BLaER1 treated with 17β-estradiol and CSF1 and Interleukin-3, amounts not matched to agents 10 nM and 100 nM (cell line): Measurements from ENCODE around the gene HOXB4.

Experiments
- H3K27ac ChIP-seq, 11 experiments: shearing (Covaris generic); formaldehyde crosslinking; 2 replicates each; pipeline ENCODE4 v1.8.1; 2022
- H3K27me3 ChIP-seq, 11 experiments: shearing (Covaris generic); formaldehyde crosslinking; 2 replicates each; pipeline ENCODE4 v1.8.1; 2022
- H3K36me3 ChIP-seq, 11 experiments: shearing (Covaris generic); formaldehyde crosslinking; 2 replicates each; pipeline ENCODE4 v1.8.1; 2022
- H3K4me1 ChIP-seq, 10 experiments: shearing (Covaris generic); formaldehyde crosslinking; 2 replicates each; pipeline ENCODE4 v1.8.1; 2022
- H3K4me2 ChIP-seq, 11 experiments: shearing (Covaris generic); formaldehyde crosslinking; 2 replicates each; pipeline ENCODE4 v1.8.1; 2022
- H3K4me3 ChIP-seq, 10 experiments: shearing (Covaris generic); formaldehyde crosslinking; 2 replicates each; pipeline ENCODE4 v1.8.1; 2022
- H3K9ac ChIP-seq, 11 experiments: shearing (Covaris generic); formaldehyde crosslinking; 2 replicates each; pipeline ENCODE4 v1.8.1; 2022
- H3K9me3 ChIP-seq, 11 experiments: shearing (Covaris generic); formaldehyde crosslinking; replicated peaks in 1 of 11; 2 replicates each; pipeline ENCODE4 v1.8.1; 2022
- H4K20me1 ChIP-seq, 11 experiments: shearing (Covaris generic); formaldehyde crosslinking; 2 replicates each; pipeline ENCODE4 v1.8.1; 2022
- Cebpa-rat ChIP-seq, 11 experiments: shearing (Covaris generic); IDR thresholded peaks; 2 replicates each; pipeline ENCODE4 v1.8.1; 2022

HOXB4 gene

DNA sequence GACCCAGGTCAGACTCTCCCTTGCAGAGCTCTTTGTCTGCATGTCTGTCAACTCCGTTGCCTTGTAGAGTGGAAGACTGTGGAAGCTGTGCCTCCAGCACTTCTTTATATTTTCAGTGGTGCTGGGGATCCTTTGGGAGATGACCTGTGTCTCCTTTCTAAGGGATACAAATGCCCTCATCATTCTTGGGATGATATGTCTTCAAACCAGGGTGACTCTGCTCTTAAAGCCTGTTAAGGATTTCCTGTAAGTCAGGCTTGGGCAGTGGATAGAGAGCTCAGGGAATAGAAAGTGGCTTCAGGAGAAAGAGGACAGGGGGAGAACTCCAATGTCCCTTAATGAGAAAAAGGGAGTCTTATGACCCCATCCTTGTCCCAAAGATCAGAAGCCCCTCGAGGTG lies 10.4 kb upstream of the HOXB4 start:
- peaks cover 99 to 100% (median 100%) of the 10 kb centered on the region in 11 experiments for H3K27me3 ChIP-seq
- no peak overlapping the region for H3K27ac ChIP-seq
- H3K4me3 ChIP-seq = no peak overlapping the region
- H3K4me1 ChIP-seq = peaks cover 11 to 38% (median 22%) of the 10 kb centered on the region in 10 experiments; a peak in 18 of 20 replicates
- H3K9me3 ChIP-seq = no peaks in the 10 kb centered on the region
- no peaks in the 10 kb centered on the region for H3K36me3 ChIP-seq
- H3K9ac ChIP-seq = no peak overlapping the region
- no peak for TF ChIP-seq Cebpa-rat (IDR thresholded peaks at IDR 0.05)
- peak overlapping the region in 2 of 11 experiments; percentile 92 to 95; a peak in 2 of 22 replicates for H3K4me2 ChIP-seq
- peaks cover 0 to 96% (median 84%) of the 10 kb centered on the region in 11 experiments; a peak in 19 of 22 replicates for H4K20me1 ChIP-seq

DNA sequence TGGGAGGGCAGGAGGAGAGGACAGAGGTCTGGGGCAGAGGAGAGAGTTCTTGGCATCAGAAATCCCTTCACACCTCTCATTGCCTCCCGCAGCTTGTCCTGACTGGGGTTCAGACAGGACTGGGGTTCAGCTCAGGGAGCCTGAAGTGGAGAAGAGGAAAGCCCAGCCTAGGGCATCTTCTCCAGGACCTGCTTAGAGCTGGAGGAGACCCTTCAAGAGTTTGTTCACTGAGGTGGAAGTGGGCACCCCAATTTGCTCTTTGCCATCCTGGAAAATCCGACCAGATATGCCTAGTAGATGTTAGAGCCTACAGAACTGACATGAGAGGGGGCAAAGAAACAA lies 9.9 kb upstream of the HOXB4 start:
- Histone ChIP-seq H3K4me3 (no peak overlapping the region), H3K27ac (no peak overlapping the region), H4K20me1 (peaks cover 0 to 96% (median 85%) of the 10 kb centered on the region in 11 experiments; a peak in 18 of 22 replicates), H3K4me1 (peaks cover 11 to 33% (median 21%) of the 10 kb centered on the region in 10 experiments; a peak in 18 of 20 replicates), H3K9ac (no peak overlapping the region), H3K4me2 (peak overlapping the region in 4 of 11 experiments; percentile 36 to 96 (median 94); a peak in 8 of 22 replicates), H3K9me3 (no peaks in the 10 kb centered on the region), H3K27me3 (peaks cover 99 to 100% (median 100%) of the 10 kb centered on the region in 11 experiments), H3K36me3 (no peaks in the 10 kb centered on the region)
- no peak for TF ChIP-seq Cebpa-rat (IDR thresholded peaks at IDR 0.05)

DNA sequence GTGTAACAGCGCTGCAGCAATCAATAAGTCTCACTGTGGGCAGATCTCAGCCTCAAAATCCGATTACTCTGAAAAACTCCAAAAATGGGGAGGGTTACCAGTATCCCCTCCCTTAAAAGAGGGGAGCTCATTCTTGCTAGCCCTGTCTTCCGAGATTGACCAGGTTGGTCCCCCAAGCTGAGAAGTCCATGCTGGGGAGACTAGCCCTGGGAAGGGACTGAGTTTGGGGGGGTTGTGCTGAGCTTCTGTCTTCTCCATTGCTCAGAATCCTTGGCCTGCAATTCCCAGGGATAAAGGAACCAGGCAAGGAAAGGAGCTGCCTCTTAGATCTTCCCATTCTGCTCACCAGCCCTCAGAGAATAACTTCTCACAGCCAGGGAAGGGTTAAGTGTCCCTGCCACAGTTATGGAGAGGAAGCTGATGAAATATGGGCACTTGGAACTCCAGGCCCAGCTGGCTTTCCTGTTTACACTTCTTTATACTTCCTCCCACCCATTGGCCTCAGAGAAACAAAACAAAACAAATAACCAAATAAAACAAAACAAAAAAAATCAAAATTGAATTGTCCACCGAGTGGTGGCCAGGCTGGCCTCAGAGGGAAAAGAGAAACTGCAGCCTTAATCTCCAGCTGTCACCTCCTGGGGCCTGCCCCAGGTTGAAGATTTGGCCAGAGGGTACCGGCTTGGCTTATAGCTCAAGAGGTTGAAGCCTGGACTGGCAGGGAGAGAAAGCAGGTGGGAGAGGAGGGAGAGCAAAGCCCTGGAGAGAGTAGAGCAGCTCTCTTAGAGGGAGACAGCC lies 9.3 kb upstream of the HOXB4 start:
- no peak for TF ChIP-seq Cebpa-rat (IDR thresholded peaks at IDR 0.05)
- Histone ChIP-seq H3K9me3 (no peaks in the 10 kb centered on the region), H3K36me3 (no peaks in the 10 kb centered on the region), H3K4me1 (peaks cover 11 to 32% (median 20%) of the 10 kb centered on the region in 10 experiments; a peak in 18 of 20 replicates), H3K4me2 (peak overlapping the region in 7 of 11 experiments; percentile 12 to 96 (median 55); a peak in 13 of 22 replicates), H3K27me3 (peaks cover 99 to 100% (median 100%) of the 10 kb centered on the region in 11 experiments), H3K27ac (no peak overlapping the region), H4K20me1 (peaks cover 0 to 97% (median 85%) of the 10 kb centered on the region in 11 experiments; a peak in 18 of 22 replicates), H3K4me3 (peak overlapping the region in 1 of 10 experiments; percentile 22; a peak in 1 of 20 replicates), H3K9ac (no peak overlapping the region)

DNA sequence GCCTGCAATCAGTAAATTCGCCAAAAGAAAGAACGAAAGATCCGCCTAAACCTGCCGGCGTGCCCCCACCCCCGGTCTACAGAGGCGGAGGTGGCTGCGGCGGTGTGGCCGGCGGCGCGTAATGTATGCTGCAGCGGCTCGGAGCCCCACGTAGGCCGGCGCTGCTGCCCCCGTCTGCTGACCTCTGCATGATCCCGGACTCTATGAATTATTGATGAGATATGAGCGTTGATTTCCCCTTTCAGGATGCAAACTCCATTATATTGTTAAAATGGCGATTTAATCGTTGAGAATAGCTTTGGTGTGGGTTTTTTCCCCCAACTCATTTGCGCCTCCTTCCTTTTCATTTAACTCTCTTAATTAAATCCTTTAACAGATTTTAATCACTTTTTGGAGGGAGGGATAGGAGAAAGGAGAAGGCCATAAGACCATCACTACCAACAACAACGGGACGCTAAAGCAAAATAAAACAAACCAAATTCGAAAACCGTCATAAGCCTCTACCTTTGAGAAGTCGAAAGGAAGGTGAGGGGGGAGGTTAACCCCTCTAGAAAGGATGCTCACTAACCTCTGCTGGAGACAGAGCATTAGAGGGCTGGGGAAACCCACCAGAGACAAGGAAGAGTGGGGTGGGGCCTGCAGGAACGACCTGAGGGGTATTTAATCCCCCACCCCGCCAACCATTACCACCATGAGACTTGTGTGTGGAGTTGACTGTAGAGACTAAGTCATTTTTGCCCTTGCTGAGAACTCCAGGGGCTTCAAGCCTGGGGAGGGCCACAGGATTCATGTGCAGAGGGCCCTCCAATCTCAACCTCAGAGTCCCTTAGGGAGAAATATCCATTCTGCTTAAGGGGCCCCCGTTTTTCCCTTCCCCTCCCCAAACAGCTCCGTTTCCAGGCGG lies 8.5 kb upstream of the HOXB4 start:
- no peak overlapping the region for H3K9ac ChIP-seq
- peaks cover 99 to 100% (median 100%) of the 10 kb centered on the region in 11 experiments for H3K27me3 ChIP-seq
- H3K9me3 ChIP-seq = no peaks in the 10 kb centered on the region
- peaks cover 0 to 97% (median 86%) of the 10 kb centered on the region in 11 experiments; a peak in 18 of 22 replicates for H4K20me1 ChIP-seq
- peak overlapping the region; percentile 63 to 96 (median 83); a peak in 18 of 22 replicates for H3K4me2 ChIP-seq
- no peak overlapping the region for H3K27ac ChIP-seq
- H3K36me3 ChIP-seq = no peaks in the 10 kb centered on the region
- peaks cover 11 to 40% (median 22%) of the 10 kb centered on the region in 10 experiments; a peak in 18 of 20 replicates for H3K4me1 ChIP-seq
- H3K4me3 ChIP-seq = peak overlapping the region in 7 of 10 experiments; percentile 47 to 65 (median 52); a peak in 8 of 20 replicates
- no peak for TF ChIP-seq Cebpa-rat (IDR thresholded peaks at IDR 0.05)

DNA sequence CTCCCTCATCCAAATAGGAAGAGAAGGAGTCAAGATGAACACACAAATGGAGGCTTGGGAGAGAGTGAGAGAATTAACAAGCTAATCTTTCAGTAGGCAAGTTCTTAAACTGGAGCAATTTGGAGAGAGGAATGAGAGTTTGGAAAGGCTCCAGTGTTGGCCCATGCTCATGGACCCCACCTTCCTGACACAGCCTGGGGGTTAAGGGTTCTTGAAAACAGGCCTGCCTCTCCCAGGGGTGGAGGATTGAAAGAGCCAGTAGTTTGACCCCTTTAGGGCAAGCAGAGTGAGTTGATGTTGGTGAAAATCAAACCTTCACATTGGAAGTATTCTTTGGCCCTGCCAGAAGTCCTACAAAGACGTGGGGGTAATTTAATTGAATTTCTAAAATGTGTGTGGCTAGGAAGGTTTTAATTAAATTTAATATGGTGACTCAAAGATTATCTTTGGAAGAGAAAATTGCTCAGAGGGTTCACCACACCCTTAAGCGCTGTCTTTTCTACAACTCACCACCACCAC lies 6.1 kb upstream of the HOXB4 start:
- Histone ChIP-seq H3K27me3 (peaks cover 99 to 100% (median 100%) of the 10 kb centered on the region in 11 experiments), H3K4me1 (peaks cover 11 to 41% (median 22%) of the 10 kb centered on the region in 10 experiments; a peak in 18 of 20 replicates), H3K4me3 (no peak overlapping the region), H3K27ac (no peak overlapping the region), H4K20me1 (peaks cover 0 to 96% (median 85%) of the 10 kb centered on the region in 11 experiments; a peak in 18 of 22 replicates), H3K9ac (no peak overlapping the region), H3K9me3 (0 out of 22 replicates have a peak, but pooled peaks cover 0 to under 1% (median 0%) of the 10 kb centered on the region in 11 experiments), H3K36me3 (no peaks in the 10 kb centered on the region), H3K4me2 (no peak overlapping the region)
- TF ChIP-seq Cebpa-rat (IDR thresholded peaks at IDR 0.05) = no peak

DNA sequence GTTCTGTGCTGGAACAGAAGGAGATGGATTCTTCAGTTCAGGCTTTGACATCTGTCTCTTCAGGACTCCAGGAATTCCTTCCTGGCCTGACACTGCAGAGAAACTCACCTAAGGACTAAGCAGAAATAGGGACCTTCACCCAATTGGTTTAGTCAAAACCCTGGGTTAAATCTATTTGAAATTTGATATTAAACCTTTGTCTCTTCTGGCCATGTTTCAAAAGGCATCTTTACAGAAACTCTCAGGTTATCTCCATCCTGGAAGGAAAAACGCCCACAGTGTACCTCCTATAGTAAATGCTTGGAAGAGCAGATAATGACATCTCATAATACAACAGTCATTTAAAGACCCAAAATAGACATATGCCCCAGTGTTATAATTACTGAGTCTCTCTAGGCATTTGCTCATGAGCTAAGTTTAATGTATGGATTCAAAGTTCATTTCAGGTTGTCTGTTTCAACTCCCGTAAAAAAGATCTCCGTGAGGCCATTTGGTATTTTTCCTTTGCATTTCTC lies 5.6 kb upstream of the HOXB4 start:
- no peak overlapping the region for H3K27ac ChIP-seq
- TF ChIP-seq Cebpa-rat (IDR thresholded peaks at IDR 0.05) = no peak
- H4K20me1 ChIP-seq = peaks cover 0 to 96% (median 86%) of the 10 kb centered on the region in 11 experiments; a peak in 18 of 22 replicates
- no peak overlapping the region for H3K4me2 ChIP-seq
- peaks cover 11 to 41% (median 22%) of the 10 kb centered on the region in 10 experiments; a peak in 18 of 20 replicates for H3K4me1 ChIP-seq
- peaks cover 0 to 5% (median 0%) of the 10 kb centered on the region in 11 experiments; a peak in 2 of 22 replicates for H3K9me3 ChIP-seq
- H3K36me3 ChIP-seq = no peaks in the 10 kb centered on the region
- peaks cover 99 to 100% (median 100%) of the 10 kb centered on the region in 11 experiments for H3K27me3 ChIP-seq
- H3K9ac ChIP-seq = no peak overlapping the region
- H3K4me3 ChIP-seq = no peak overlapping the region

DNA sequence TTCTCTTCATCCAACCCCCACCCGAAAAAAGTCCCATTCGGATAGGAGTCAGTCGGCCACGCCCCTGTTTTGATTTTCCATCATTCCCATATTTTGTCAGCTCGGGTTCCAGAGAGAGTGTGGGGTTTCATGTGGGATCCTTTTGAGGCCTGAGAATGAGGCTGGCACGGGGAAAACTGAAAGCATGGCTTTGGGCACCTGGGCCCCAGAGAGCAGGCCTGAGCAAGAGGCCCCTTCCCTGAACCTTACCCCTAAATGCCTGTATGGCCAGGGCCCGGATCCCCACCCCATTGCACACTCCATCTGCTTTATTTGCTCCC lies 4.6 kb upstream of the HOXB4 start:
- H3K4me3 ChIP-seq = no peak overlapping the region
- no peak overlapping the region for H3K27ac ChIP-seq
- peaks cover 0 to 9% (median 0%) of the 10 kb centered on the region in 11 experiments; a peak in 2 of 22 replicates for H3K9me3 ChIP-seq
- H3K4me2 ChIP-seq = no peak overlapping the region
- peaks cover 10 to 33% (median 19%) of the 10 kb centered on the region in 10 experiments; a peak in 18 of 20 replicates for H3K4me1 ChIP-seq
- peaks cover 0 to 89% (median 78%) of the 10 kb centered on the region in 11 experiments; a peak in 18 of 22 replicates for H4K20me1 ChIP-seq
- no peak for TF ChIP-seq Cebpa-rat (IDR thresholded peaks at IDR 0.05)
- peaks cover 99 to 100% (median 100%) of the 10 kb centered on the region in 11 experiments for H3K27me3 ChIP-seq
- no peak overlapping the region for H3K9ac ChIP-seq
- no peaks in the 10 kb centered on the region for H3K36me3 ChIP-seq
